ENCODE results near the gene KRT71. TPM values are rescaled to one million over a fixed set of nuclear protein-coding genes. Genes with fewer than 3 reads are reported as not detected.
"Not testable (repeated sequence)": the region's sequence is repeated elsewhere in the genome, so short reads cannot be mapped to it uniquely, and the experiment has no call there.

Gene KRT71
- total RNA-seq, 1 donor from 2014 or later: not detected

- DNase-seq (ENCODE audit: low spot score): peak; percentile 10
These were observed 31.2 kb downstream of the KRT71 start for GRCh38 chr12:52521568-52522266.

DNA sequence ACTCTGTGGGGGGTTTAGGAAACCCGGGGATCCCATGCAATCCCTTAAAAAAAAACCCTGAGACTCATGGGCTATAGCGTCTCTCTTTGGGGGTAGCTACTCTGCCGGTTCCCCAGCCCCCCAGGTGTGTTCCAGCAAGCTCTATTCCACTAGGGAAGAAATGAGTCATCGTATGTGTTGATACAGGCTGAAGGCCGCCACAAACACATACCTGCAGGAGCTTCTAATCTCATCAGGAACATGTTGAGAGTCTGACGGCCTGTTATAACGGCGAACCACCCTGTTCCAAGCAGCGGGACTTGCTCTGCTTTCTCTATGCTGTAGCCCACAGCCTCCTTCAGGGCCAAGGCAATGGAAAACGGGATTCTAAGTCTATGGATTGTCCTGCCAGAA is 31.8 kb downstream of the KRT71 start:
- peak; percentile 33 for DNase-seq (ENCODE audit: low spot score)

DNA sequence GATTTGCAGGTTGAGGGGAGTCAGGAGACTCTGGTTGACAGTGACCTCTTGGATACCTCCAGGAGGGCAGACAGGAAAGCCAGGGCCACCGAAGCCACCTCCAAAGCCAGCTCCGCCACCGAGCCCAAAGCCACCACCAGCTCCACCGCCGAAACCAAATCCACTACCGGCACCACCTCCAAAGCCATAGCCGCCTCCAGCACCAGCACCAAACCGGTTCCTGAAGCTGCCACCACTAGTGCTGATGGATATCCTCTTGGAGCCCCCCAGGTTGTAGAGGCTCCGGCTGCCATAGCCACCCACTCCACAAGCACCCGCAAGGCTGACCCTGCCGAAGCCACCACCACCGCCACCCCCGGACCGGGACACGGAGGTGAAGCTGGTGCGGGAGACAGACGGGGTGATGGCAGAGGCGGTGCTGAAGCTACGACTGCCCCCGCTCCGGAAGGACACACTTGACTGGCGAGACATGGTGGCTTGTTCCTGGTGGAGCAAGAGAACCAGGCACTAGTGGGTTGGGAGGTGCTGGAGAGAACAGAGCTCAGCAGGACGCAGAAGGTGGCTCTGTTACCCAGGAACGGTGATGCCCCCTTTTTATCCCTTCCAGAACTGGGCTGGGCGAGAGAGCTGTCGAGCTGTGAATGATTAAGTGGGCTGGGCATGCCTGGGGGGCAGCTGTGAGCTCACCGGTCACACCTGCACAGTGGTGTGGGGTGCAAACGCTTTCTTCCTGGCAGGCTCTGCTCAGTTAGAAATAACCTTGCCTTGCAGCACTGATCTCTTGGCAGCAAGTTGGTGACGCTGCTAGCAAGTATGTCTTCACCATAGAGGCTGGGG is 32.9 kb downstream of the KRT71 start, which contains the start of gene KRT5:
Gene KRT5, minus strand, starts transcription at position 569 of the 837 bp plus-strand sequence. Its CDS starts 98 bp downstream, at position 471.
- peak; percentile 8 for DNase-seq (ENCODE audit: low spot score)

- peak; percentile 6 for DNase-seq (ENCODE audit: low spot score)
These were observed 33.6 kb downstream of the KRT71 start for GRCh38 chr12:52519387-52519703.

GRCh38 chr12:52518574-52519386 is 34.2 kb downstream of the KRT71 start:
- DNase-seq (ENCODE audit: low spot score): peak; percentile 6

GRCh38 chr12:52517888-52518287 is 35.1 kb downstream of the KRT71 start:
- peak; percentile 0 for DNase-seq (ENCODE audit: low spot score)

DNA sequence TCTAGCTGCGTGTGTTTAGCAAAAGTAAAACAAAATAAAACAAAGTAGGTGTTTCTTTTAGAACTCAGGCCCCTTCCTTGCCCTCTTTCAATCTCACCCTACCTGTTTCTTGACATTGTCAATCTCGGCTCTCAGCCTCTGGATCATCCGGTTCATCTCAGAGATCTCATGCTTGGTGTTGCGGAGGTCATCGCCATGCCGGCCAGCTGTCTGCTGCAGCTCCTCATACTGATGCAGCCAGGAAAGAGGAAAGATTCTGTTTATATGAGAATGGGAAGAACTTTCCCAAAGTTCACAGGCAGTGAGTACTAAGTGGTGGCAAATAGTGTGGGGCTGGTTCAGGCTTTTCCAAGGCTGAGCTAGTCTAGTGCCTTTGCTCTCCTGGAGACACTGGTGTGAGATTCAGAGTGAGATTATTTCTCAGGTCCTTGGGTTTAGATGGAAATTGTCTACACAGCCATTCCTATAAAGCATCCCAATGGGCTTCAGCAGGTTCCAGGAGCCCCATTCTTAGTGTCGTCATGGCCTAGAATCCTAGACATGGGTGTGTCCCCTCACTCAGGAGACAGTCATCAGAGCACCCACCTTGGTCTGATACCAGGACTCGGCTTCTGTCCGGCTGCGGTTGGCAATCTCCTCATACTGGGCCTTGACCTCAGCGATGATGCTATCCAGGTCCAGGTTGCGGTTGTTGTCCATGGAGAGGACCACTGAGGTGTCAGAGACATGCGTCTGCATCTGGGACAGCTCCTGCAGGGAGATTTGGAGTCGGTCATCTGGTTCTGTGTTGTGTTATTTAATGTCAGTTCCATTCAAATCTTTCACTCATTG is 35.7 kb downstream of the KRT71 start:
- peak; percentile 5 for DNase-seq (ENCODE audit: low spot score)

DNA sequence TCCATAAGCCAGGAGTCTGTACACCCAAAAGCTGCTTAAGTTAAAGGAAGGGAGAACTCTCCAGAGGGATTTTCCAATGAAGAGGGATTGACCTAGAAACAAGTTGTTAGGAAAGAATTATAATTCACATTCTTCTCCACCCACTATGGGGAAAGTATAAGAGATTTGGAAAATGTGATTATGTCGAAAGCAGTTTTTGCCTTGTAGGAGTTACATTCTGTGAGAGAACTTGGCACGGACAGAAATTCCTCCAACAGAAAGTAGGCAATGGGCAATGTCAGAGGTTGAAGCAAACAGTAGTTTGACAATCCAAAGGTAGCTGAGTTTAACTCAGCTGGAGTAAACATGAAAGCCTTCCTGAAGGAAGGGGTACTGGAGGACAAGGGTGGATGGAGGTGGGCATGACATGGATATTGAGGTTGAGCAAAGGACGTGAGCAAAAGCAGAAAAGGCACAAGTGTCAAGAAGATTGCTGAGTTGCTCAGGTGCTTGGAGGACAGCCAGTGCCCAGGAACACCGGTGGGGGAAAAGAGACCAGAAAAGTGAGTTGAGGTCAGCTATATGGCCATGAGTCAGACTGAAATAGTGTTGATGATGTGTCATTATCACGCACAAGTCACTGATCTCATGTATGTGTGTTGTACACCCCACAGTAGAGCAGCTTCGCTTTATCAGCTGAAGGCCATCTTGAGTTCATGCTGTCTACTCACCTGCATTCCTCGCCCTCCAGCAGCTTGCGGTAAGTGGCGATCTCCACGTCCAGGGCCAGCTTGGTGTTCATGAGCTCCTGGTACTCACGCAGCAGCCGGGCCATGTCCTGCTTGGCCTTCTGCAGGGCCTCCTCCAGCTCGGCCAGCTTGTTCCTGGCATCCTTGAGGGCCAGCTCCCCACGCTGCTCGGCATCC is 36.8 kb downstream of the KRT71 start:
- peak; percentile 6 for DNase-seq (ENCODE audit: low spot score)

GRCh38 chr12:52515319-52515646 is 37.7 kb downstream of the KRT71 start:
- DNase-seq (ENCODE audit: low spot score): no peak

- DNase-seq (ENCODE audit: low spot score): peak; percentile 4
These were observed 38.2 kb downstream of the KRT71 start for GRCh38 chr12:52514471-52515318.

GRCh38 chr12:52513736-52514135 is 39.2 kb downstream of the KRT71 start:
- DNase-seq (ENCODE audit: low spot score): no peak

- DNase-seq (ENCODE audit: low spot score): peak; percentile 5
These were observed 44.7 kb downstream of the KRT71 start for GRCh38 chr12:52508211-52508610.

DNA sequence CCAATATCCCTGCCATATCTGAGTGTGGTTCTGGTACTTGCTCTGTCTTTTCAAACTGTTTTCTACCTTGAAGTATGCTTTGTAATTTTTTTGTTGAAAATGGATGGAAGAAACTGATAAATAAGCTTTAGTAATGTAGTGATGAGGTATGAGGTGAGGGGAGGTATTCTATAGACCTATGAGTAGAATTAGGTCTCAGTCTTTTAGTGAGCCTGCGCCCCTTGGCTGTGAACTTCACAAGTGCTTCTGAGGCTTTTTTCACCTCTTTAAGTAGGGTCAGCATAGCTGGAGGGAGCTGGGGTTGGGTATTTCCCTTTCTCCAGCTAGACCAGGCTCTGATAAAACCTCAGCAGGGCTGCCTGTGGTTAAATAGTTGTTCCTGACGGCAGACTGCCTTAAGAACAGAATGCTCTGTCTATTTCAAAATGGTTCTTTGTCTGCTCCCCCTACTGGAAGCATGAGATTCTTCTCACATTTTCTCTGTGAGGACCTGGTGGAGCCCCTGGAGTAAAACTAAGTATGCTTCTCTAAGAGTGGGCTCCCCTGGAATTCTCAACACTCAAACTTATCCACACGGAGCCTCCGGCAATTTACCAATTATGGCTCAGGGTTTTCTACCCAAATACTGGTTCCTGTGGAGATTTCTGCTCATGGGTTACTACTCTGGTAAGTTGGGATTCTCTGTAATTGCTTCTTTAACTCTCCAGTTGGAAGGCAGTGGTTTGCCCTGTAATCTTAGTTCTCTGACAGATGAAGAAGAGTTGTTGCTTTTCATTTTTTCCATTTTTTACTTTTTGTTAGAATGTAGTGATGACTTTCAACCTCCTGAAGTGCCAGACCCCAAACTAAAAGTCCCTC is 45.9 kb downstream of the KRT71 start:
- DNase-seq (ENCODE audit: low spot score): peak; percentile 16

DNA sequence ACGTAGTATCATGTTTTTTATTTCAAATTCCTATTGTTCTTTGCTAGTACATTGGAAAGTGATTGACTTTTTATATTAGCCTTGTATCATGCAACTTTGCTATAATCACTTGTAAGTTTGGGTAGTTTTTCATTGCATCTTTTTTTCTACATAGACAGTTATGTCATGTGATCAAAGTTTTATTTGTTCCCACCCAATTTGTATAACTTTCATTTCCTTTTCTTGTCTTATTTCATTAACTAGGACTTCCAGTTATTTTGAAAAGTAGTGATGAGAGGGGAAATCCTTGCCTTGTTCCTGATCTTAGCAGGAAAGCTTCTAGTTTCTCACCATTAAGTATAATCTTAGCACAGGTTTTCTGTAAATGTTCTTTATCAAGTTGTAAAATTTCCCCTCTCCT is 50.1 kb downstream of the KRT71 start:
- no peak for DNase-seq (ENCODE audit: low spot score)

DNA sequence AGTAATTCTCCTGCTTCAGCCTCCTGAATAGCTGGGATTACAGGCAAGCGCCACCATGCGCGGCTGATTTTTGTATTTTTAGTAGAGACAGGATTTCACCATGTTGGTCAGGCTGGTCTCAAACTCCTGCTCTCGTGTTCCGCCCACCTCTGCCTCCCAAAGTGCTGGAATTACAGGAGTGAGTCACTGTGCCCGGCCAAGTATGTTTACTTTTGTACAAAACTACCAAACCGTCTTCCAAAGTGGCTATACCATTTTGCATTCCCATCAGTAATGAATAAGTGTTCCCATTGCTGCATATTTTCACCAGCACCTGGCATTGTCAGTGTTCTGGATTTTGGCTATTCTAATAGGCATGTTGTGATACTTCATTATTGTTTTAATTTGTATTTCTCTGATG is 51.5 kb downstream of the KRT71 start:
- DNase-seq (ENCODE audit: low spot score): no peak

DNA sequence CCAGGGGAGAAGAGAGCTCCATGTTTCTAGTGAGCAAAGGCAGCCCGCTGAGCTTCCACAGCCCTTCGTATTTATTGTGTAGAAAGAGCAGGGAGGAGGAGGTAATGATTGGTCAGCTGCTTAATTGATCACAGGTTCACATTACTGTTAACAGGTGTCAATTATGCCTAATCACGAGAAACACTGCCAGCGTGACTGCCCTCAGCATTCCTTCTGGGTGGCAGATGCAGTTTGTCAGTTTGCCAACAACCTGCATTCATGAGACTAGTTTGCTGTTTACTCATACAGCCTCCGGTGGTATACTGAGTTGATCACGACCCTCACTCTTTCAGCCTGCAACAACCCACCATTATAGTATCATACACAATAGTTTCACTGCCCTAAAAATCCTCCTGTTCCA is 52.4 kb downstream of the KRT71 start:
- not testable (repeated sequence) for DNase-seq (ENCODE audit: low spot score)

DNA sequence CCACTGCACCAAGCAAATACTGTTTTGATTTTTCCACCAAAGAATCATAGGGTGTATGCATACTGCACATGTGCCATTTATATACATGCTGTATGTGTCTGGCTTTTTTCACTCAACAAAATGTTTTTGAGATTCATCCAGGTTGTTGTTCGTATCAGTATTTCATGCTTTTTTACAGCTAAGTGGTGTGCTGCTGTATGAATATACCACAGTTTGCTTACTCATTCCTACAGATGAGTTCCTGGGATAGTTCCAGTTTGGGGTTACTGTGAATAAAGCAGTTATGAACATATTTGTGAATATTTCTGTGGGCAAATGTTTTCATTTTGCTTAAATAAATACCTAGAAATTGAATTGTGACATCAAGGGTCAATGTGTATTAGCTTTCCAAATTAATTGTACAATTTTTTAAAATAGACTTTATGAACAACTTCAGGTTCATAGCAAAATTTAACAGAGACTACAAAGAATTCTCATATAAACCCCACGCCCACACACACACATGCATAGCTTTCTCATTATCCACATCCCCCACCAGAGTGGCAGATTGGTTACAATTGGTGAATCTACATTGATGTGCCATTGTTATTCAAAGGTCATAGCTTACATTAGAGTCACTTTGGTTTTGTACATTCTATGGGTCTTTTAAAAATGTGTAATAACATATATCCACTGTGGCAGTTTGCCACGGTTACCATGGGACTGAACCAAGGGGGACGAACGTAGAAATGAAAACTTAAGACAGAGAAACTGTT is 53.0 kb downstream of the KRT71 start:
- DNase-seq (ENCODE audit: low spot score): no peak

DNA sequence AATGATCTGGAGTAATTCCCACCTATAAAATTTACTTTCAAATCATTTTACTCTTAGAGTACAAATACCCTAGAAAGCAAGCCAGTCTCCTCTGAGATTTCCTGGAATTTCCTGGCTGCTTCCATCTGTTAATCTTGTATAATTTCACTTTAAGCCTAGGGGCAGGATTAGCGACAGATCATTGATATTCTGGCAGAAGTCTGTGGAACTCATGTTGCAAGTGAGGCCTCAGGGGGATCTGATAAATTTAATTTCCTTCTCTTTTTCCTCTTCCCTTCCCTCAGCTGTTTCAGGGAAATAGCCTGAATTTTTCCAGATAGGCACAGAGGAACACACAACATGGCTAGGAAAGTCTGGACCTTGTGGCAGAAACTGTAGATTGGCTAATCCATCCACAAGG is 54.0 kb downstream of the KRT71 start:
- no peak for DNase-seq (ENCODE audit: low spot score)

All from mucosa of gallbladder (tissue), 1 donor.